Sciatic nerve (tissue), 2 donors: Measurements from ENCODE around the gene PXMP4. TPM values are rescaled to one million over a fixed set of nuclear protein-coding genes. Genes with fewer than 3 reads are reported as not detected.
"Not testable (repeated sequence)": the region's sequence is repeated elsewhere in the genome, so short reads cannot be mapped to it uniquely, and the experiment has no call there.

Source experiments
- ATAC-seq: fragments of 200-7000 bp; cut with Tn5 transposase; one replicate; pipeline ENCODE4 v1.9.1; 2020; ENCODE audit warnings: mild to moderate bottlenecking, moderate library complexity
- DNase-seq: peaks from one replicate; pipeline ENCODE4 v3.0.0-alpha.2; 2020; ENCODE audit warnings: low spot score
- intact Hi-C: fragments of 100-400 bp; cut with DNase I; formaldehyde crosslinking; loops from one replicate; pipeline ENCODE4 v1.14.2; 2022
- total RNA-seq: library from RNA; stranded (reverse); fragmentation: NEBNext Ultra II Directional; extraction: Animal tissue kit (Norgen Biotek cat#: 25700); gene quantifications from one replicate; pipeline ENCODE4 v1.2.1, GENCODE V29; 2021
- donor health status: DM: no; HTN: no; CAD: no.
- donor health status: DM: no; HTN: no; CAD: no.

PXMP4 gene
- total RNA-seq, result 9.3 TPM

GRCh38 chr20:33719989-33720709 is at the start of gene PXMP4:
PXMP4 (minus strand) TSS chr20:33720310; CDS start chr20:33720207, 103 bp downstream.
- ATAC-seq (peak; percentile 99), DNase-seq (peak; percentile 92)
- intact Hi-C loops, result no loop called here

GRCh38 chr20:33769043-33769442 is 48.9 kb upstream of the PXMP4 start:
- DNase-seq, result no peak
- no peak for ATAC-seq
- intact Hi-C loops, result no loop called here

DNA sequence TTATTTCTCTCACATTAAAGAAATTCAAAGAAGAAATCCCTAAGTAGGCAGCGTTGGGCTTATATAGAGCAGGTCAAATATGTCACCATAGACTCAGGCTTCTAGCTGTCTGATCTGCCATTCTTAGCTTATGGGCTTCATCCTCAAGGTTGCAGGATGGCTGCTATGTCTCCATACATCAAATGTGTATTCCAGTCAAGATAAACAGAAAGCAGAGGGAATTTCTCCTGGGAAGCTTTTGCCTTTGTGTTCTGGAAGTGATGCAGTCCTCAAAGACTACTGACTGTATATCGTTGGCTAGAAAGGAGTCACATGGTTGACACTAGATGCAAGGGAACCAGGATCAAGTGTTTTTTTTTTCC is 47.6 kb upstream of the PXMP4 start:
- intact Hi-C loops, result no loop called here
- no peak for DNase-seq
- no peak for ATAC-seq

DNA sequence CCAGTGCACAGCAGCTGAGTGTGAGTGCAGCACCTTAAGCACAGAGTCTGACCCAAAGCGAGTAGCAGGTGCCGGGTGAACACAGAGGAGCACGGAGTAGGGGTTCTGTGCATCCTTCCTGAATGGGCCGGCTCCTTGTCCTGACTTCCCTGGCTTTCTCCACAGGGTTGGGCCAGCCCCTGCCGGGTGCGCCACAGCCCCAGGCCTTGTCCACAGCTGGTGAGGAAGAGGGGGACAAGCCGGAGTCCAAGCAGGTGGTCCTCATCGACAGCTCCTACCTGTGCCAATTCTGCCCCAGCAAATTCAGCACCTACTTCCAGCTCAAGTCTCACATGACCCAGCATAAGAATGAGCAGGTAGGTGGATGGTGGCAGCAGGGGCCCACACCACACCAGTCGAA is 46.6 kb upstream of the PXMP4 start:
- intact Hi-C loops, result no loop called here
- ATAC-seq, result no peak
- no peak for DNase-seq

GRCh38 chr20:33765592-33765991 is 45.5 kb upstream of the PXMP4 start:
- no peak for DNase-seq
- intact Hi-C loops, result no loop called here
- no peak for ATAC-seq

GRCh38 chr20:33765099-33765498 is 45.0 kb upstream of the PXMP4 start:
- no peak for ATAC-seq
- intact Hi-C loops, result no loop called here
- no peak for DNase-seq

DNA sequence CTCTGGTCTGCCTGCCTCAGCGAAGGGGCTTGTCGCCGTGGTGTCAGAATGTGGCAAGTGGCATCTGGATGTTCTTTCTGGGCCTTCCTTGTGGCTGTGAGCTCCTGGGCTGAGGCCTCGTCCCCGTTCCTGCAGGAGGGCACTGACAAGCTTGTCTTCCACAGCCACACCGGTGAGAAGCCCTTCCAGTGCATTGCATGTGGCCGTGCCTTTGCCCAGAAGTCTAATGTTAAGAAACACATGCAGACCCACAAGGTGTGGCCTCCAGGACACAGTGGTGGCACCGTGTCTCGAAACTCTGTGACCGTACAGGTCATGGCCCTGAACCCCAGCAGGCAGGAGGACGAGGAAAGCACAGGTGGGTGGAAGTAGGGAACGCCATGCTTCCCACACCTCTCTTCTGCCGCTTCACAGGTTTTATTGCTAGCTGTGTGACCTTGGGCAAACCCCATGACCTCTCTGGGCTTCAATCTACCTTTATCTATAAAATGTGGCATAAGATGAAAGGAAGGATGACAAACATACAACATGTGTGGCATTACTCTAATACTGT is 41.7 kb upstream of the PXMP4 start:
- no peak for DNase-seq
- intact Hi-C loops, result no loop called here
- no peak for ATAC-seq

DNA sequence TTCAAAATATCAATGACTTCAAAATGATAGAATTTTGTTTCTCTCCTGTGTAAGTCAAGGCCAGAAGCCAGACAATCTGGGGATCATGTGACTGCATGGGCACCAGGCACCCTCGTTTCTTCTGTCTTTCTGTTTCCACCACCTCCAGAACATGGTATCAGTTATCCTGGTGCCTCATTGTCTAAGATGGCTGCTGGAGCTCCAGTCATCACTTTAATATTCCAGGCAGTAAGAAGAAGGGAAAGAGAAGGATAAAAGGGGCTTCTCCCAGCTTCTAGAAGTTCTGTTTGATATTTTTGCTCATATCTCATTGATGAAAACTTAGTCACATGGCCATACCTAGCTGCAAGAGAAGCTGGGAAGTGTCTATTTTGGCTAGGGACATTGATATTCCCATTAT is 37.3 kb upstream of the PXMP4 start:
- no peak for ATAC-seq
- intact Hi-C loops, result no loop called here
- DNase-seq, result no peak

- DNase-seq (no peak), ATAC-seq (no peak)
- intact Hi-C loops, result no loop called here
These were observed 36.9 kb upstream of the PXMP4 start for GRCh38 chr20:33757046-33757445.

DNA sequence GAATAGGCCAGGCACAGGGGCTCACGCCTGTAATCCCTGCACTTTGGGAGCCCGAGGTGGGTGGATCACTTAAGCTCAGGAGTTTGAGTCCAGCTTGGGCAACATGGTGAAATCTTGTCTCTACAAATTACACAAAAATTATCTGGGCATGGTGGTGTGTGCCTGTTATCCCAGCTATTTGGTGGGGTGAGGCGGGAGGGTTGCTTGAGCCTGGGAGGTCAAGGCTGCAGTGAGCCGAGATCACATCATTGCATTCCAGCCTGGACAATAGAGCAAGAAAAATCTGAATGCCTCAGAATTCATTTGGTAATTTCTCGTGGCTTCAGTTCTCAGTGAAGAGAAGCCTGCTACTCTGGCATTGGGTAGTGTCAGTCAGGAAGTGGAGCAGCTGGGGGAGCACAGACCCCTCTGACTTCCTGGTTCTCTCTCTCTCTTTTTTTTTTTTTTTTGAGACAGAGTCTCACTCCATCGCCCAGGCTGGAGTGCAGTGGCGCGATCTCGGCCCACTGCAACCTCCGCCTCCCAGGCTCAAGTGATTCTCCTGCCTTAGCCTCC is 35.9 kb upstream of the PXMP4 start:
- ATAC-seq, DNase-seq, intact Hi-C loops: not testable (repeated sequence)

GRCh38 chr20:33753763-33754162 is 33.7 kb upstream of the PXMP4 start:
- no peak for ATAC-seq
- DNase-seq, result no peak
- intact Hi-C loops, result no loop called here

GRCh38 chr20:33753143-33753542 is 33.0 kb upstream of the PXMP4 start:
- no peak for DNase-seq

DNA sequence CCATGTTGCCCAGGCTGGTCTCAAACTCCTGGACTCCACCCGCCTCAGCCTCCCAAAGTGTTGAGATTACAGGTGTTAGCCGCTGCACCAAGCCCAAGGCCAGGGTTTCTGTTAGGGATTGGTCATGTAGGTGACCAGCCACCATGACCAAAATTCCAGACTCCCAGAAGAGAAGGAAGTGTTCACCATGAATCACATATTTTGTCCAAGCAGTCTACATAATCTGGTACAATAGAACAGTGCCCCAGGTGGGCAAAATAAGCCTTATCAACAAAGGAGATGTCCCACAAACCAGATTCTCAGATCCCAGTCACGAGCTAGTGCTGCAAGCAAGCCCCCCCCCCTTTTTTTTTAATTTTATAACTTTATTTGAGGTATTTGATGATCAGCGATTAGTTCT is 31.7 kb upstream of the PXMP4 start:
- intact Hi-C loops, result no loop called here
- DNase-seq, result no peak
- no peak for ATAC-seq

More at GRCh38 chr20:33753143-33753542, 33.0 kb upstream of the PXMP4 start:
- intact Hi-C loops, result no loop called here
- no peak for ATAC-seq

DNA sequence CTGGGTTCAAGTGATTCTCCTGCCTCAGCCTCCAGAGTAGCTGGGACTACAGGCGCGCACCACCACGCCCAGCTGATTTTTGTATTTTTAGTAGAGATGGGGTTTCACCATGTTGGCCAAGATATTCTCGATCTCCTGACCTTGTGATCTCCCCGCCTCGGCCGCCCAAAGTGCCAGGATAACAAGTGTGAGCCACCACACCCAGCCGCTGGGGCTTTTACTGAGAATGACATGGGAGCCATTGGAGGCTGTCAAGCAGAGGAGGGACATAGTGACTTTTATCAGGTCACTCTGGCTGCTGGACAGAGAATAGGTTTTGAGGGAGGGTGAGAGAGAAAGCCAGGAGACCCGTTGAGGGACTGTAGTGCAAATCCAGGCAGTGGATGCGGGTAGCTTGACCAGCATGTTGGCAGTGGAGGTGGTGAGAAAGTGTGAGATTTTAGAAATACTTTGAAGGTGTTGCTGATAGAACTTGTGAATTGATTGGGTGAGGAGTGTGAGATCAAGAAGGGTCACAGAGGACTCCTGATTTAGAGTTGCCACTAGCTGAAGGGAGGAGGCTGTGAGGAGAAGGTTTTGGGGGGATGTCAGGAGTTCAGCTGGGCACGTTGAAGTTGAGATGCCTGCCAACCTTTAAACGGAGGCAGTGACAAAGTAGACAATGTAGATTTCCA is 26.4 kb upstream of the PXMP4 start:
- DNase-seq (no peak), ATAC-seq (no peak)
- intact Hi-C loops, result no loop called here

DNA sequence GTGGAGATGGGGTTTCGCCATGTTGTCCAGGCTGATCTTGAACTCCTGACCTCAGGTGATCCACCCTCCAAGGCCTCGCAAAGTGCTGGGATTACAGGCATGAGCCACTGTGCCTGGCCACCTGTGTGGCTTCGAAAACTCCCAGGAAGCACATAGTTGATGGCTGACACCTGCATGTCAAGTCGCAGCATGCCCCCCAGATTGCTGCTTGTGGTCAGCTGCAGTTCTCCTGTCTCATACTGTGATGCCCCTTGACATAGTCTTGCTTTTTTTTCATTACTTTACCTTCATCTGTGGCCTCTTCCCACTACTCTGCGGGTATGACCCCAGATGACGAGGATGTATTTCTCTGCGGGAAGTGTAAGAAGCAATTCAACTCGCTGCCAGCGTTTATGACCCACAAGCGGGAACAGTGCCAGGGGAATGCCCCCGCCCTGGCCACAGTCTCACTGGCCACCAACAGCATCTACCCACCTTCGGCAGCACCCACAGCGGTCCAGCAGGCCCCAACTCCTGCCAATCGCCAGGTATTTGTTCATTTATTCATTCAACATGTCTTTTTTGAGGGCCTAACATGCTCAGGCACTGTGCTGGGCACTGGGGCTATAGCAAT is 24.8 kb upstream of the PXMP4 start:
- intact Hi-C loops, result no loop called here
- no peak for DNase-seq
- no peak for ATAC-seq

DNA sequence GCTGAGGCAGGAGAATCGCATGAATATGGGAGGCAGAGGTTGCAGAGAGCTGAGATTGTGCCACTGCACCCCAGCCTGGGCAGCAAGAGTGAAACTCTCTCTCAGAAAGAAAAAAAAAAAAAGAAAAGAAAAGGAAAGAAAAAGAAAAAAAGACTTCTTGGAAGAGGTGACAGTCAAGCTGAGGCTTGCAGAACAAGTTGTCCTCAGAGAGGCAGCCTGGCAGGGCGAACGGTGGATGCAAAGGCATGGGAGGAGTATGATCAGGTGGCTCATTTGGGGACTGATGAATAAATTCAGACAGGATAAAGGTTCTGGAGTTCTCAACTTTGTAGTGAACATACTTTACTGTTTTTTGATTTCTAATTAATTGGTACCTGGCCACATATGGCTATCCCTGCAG is 24.1 kb upstream of the PXMP4 start:
- ATAC-seq, result no peak
- intact Hi-C loops, result no loop called here
- no peak for DNase-seq

GRCh38 chr20:33740189-33740588 is 20.1 kb upstream of the PXMP4 start:
- intact Hi-C loops, result no loop called here

GRCh38 chr20:33739493-33739892 is 19.4 kb upstream of the PXMP4 start:
- ATAC-seq, result no peak
- intact Hi-C loops, result loop anchor here (10.0 kb wide), 1 partner anchor 55 kb away; the partner anchor contains the start of gene E2F1
- DNase-seq, result no peak

More at GRCh38 chr20:33740189-33740588, 20.1 kb upstream of the PXMP4 start:
- ATAC-seq (no peak), DNase-seq (no peak)

DNA sequence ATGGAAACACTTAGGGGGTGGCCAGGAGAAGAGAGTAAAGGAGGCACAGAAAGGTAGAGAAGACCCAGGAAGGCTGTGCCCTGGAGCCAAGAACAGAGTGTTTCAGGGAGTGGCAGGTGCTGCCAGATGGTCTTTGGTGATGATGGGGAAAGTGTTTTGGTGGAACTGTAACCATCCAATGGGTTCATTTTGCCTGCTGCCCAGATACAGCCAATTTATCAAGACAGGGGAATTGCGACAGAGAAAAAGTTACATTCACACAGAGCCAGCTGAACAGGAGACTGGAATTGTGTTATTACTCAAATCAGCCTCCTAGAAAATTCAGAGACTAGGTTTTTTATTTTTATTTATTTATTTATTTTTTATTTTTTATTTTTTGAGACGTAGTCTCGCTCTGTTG is 16.9 kb upstream of the PXMP4 start:
- ATAC-seq, result no peak
- intact Hi-C loops, result loop anchor here (10.0 kb wide), 1 partner anchor 52 kb away; the partner anchor contains the start of gene E2F1

More for the DNA sequence above, 16.9 kb upstream of the PXMP4 start:
- no peak for DNase-seq
